ENCODE data around the gene RDH13.

DNA sequence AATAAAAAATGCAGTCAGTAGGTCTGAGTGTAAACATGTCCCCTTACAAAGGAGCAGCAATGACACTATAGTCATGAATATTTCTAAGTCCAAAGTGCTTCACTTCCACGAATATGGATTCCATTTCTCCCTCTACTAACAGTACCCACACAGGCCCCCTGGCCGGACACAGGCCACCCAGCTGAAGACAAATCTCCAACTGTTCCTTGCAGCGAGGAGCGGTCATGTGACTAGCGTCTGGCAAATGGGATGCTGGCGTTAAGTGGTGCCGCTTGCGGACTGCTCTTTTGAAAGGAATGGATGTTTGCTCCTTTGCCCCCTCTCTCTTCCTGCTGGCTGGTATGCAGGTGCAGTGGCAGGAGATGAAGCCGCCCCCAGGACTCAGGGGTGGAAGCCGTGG, 38.3 kb upstream of the RDH13 start:
- TF ChIP-seq, protein P1, sequence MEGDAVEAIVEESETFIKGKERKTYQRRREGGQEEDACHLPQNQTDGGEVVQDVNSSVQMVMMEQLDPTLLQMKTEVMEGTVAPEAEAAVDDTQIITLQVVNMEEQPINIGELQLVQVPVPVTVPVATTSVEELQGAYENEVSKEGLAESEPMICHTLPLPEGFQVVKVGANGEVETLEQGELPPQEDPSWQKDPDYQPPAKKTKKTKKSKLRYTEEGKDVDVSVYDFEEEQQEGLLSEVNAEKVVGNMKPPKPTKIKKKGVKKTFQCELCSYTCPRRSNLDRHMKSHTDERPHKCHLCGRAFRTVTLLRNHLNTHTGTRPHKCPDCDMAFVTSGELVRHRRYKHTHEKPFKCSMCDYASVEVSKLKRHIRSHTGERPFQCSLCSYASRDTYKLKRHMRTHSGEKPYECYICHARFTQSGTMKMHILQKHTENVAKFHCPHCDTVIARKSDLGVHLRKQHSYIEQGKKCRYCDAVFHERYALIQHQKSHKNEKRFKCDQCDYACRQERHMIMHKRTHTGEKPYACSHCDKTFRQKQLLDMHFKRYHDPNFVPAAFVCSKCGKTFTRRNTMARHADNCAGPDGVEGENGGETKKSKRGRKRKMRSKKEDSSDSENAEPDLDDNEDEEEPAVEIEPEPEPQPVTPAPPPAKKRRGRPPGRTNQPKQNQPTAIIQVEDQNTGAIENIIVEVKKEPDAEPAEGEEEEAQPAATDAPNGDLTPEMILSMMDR (IDR thresholded peaks at IDR 0.05), result no peak
- TF ChIP-seq EP300 (IDR thresholded peaks at IDR 0.05), result no peak
